NCI-H2196 treated with DMSO at 0.1 percent for 48 hours (cell line): ENCODE results near the gene DDX1.
"Not testable (repeated sequence)": the region's sequence is repeated elsewhere in the genome, so short reads cannot be mapped to it uniquely, and the experiment has no call there.

ENCODE experiments used
- DNase-seq: peaks from one replicate; lab custom pipeline; 2025; ENCODE audit not compliant: unreplicated experiment; lab: John Stamatoyannopoulos, UW

Gene DDX1

GRCh38 chr2:15594291-15595256 lies 2.9 kb downstream of the DDX1 start:
- DNase-seq: no peak

DNA sequence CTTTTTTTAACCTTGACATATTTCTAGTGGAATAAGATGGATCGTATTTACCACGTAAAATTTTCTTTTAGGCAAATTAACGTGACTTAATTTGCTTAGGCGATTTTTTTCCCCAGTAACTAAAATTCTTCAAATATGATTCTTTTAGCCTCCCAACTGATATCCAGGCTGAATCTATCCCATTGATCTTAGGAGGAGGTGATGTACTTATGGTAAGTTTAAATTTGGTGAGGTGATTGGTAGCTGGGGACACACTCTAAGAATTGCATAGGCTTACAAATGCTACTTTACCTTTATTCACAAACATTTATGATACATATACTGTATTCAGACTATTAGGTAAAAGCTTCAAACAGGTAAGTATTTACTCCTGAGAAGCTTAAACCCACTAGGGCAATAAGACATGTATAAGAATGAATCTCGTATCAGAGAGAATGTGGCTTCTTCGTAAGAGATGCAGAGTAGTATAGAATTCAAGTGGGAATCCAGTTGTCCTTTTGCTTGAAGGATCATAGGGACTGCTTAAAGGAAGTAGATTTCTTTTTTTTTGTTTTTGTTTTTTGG lies 3.8 kb downstream of the DDX1 start:
- no peak for DNase-seq

DNA sequence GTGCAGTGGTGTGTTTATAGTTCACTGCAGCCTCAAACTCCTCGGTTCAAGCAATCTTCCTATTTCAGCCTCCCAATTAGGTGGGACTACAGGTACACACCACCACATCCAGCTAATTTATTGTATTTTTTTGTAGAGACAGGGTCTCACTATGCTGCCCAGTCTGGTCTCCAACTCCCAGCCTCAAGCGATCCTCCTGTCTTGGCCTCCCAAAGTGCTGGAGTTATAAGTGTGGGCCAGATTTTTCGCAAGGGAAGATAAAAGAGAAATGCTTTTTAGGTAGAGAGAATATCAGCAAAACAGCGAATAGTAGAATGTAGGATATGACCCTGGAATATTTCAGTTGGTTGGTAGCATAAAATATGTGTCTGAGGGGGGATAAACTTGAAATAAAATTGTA lies 4.3 kb downstream of the DDX1 start:
- no peak for DNase-seq

DNA sequence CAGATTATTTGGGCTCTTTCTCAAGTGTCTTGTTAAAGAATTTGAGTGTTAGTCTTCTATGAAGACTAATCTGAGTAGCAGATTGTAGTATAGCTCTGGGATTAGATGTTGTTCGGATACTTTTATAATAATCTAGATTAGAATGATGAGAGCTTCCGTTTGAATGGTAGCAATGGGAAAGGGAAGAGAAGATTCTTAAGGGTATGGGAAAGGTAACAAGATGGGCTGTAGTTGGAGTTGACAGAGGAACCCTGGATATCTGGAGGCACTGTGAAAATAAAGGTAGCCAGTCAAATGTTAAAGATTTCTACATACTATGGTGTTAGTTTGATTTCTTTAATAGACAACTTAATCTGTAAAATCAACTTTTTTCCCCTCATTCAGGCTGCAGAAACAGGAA lies 4.7 kb downstream of the DDX1 start:
- DNase-seq: no peak

DNA sequence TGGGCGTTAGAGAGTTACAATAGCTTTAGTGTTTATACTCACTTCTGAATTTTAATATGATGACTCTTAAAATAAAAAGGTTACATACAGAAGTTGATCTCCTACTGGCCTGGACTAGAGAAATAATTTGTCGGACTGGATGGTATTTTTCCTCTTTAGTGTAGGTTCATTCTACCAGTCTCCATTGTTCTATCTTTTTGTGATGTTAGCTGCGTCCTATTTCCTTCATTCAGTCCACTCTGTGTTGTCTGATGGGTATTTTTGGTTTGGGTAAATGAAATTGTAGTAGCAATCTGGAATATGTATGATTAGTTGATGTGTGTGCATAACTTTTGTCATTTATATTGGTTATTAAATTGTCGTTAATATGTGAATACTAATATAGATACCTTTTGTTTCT lies 5.3 kb downstream of the DDX1 start:
- no peak for DNase-seq

DNA sequence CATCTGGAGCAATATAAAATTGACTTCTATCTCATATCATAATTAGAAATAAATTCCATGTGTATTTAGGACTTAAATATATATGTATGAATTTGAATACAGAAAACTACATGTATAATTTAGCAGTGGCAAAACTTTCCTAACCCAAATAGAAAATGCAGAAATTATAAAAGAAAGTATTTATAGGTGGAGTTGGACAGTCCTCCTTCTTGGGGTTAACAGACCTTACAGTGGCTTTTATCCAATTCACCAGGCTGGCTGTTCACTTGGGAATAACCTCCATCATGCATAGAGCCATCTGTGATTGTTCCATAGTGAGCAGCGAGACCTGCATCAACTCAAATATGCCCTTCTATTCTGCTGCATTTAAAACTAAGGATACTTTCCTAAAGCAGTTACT lies 8.3 kb downstream of the DDX1 start:
- DNase-seq: no peak

DNA sequence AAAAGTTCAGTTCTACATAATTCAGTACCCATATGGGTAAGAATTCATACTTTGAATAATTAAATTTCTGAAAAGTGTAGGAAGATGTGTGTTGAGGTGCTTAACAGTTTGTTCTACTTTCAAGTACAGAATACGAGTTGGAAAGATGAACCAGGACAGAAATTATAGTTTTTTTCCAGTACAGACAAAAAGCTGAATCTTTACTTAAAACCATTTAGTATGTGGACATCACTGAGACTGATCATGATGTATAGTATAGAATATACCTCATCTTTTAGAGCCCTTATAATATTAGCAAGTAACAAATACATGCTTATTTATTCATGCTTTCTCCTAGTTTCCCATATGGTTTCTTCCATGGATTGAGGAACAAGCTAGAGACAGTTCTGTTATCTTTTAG lies 10.0 kb downstream of the DDX1 start:
- DNase-seq: no peak

DNA sequence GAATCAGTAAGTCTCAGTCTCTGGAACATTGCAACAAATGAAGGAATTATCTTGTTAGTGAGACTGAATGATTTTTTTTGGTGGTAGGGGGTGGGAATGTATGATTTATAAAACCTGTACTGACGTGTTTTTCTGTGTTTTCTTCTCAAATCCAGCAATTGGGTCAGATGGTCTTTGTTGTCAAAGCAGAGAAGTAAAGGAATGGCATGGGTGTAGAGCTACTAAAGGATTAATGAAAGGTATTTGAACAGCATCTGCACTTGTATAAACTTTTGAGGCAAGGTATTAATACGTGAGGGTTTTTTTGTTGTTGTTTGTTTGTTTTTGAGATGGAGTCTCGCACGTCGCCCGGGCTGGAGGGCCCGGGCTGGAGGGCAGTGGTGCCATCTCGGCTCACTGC lies 10.7 kb downstream of the DDX1 start:
- no peak for DNase-seq

GRCh38 chr2:15603044-15603765 lies 11.5 kb downstream of the DDX1 start:
- no peak for DNase-seq

GRCh38 chr2:15603948-15604347 lies 12.3 kb downstream of the DDX1 start:
- no peak for DNase-seq

DNA sequence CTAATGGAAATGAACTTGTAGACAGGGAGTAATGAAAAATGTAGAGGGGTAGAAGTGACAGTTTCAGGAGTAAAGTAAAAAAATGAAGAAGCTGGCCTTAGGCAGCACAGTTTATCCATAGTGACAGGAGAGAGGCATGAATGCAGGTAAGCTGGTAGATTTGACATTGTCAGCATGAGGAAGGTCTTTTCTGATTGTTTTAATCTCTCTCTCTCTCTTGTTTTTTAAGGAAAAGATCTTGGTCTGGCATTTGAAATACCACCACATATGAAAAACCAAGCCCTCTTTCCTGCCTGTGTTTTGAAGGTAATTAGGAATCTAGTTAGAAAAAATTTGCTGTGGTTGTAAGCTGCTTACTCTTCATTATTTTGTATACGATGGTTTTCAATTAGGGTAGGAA lies 14.1 kb downstream of the DDX1 start:
- no peak for DNase-seq

DNA sequence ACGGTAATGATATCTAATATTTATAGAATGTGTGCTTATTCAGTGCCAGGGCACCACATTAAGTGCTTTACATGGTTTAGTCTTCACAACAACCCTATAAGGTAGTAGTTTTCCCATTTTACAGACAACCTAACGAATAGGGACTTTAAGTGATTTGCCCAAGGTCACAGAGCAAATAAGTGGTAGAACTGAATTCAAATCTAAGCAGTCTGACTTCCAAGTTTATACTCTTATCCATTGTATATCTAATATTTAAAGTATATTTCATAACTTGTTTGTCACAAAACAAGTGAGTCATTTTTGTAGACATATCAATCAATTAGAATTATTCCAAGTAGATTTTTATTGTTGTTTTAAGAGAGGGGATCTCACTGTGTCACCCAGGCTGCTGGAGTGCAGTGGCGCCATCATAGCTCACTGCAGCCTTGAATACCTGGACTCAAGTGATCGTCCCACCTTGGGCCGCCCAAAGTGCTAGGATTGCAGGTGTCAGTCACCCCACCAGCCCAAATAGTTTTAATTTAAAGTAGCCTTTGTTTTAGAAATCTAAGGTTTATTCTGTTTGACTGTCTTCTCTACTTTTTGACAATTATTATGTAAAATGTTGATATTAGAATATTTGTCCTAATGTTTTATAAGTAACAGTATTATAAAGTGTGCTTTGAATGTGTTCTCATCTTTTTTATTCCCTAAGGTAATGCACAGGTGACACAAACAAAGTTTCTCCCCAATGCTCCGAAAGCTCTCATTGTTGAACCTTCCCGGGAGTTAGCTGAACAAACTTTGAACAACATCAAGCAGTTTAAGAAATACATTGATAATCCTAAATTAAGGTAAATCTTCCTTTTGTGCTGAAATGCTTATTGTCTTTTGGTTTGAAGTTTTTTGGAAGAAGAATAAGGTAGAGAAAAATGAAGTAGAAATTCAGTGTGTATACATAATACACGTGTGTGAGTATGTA lies 15.1 kb downstream of the DDX1 start:
- no peak for DNase-seq

GRCh38 chr2:15607709-15608391 lies 16.2 kb downstream of the DDX1 start:
- DNase-seq: no peak

DNA sequence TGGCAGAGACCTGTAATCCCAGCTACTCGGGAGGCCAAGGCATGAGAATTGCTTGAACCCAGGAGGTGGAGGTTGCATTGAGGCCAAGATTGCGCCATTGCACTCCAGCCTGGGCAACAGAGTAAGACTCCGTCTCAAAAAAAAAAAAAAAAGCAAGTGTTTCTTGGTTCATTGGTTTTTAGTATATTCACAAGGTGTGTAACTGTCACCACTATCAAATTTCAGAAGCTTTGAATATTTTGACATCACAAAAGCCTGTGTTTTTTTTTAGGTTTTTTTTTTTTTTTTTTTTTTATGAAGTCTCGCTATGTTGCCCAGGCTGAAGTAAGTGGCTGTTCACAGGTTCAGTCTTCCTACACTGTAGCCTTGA lies 16.7 kb downstream of the DDX1 start:
- DNase-seq: no peak

GRCh38 chr2:15609341-15610042 lies 17.8 kb downstream of the DDX1 start:
- no peak for DNase-seq

GRCh38 chr2:15610430-15610952 lies 18.8 kb downstream of the DDX1 start:
- no peak for DNase-seq

- DNase-seq: not testable (repeated sequence)
These were observed 20.4 kb downstream of the DDX1 start for GRCh38 chr2:15612101-15612500.

GRCh38 chr2:15613736-15614429 lies 22.2 kb downstream of the DDX1 start:
- DNase-seq: no peak
